Erythroblast (primary cell): ENCODE results near the gene KBTBD12.

Experiments
- GATA1 ChIP-seq: IDR thresholded peaks from 2 replicates; pipeline ENCODE4 v1.6.1; 2011; ENCODE audit warnings: low read depth, mild to moderate bottlenecking, control low read depth, low read length, moderate library complexity
- POLR2A ChIP-seq: IDR thresholded peaks from 2 replicates; pipeline ENCODE4 v1.6.1; 2011; ENCODE audit warnings: mild to moderate bottlenecking, low read length

GRCh38 chr3:127867986-127868385 lies 47.0 kb upstream of the KBTBD12 start:
- TF ChIP-seq POLR2A (no peak), GATA1 (no peak)
